Duodenal mucosa (tissue), 2 donors: ENCODE results near the gene CCDC92.

ENCODE experiments used
- H3K27ac ChIP-seq: one replicate; pipeline ENCODE4 v1.7.0; 2013; ENCODE audit warnings: low read depth, low read length
- H3K27me3 ChIP-seq, 2 donors: one replicate each; pipeline ENCODE4 v1.7.0; 2013; ENCODE audit warnings: low read length in 2 of 2, control low read depth in 1 of 2; ENCODE audit not compliant: insufficient read depth in 2 of 2, control insufficient read depth in 1 of 2
- H3K36me3 ChIP-seq, 2 donors: one replicate each; pipeline ENCODE4 v1.7.0; 2013; ENCODE audit warnings: low read length in 2 of 2, control low read depth in 1 of 2; ENCODE audit not compliant: insufficient read depth in 2 of 2, control insufficient read depth in 1 of 2
- H3K4me1 ChIP-seq, 2 donors: one replicate each; pipeline ENCODE4 v1.7.0; 2013; ENCODE audit warnings: low read length in 2 of 2, control low read depth in 1 of 2; ENCODE audit not compliant: insufficient read depth in 2 of 2, control insufficient read depth in 1 of 2
- H3K4me3 ChIP-seq, 2 donors: one replicate each; pipeline ENCODE4 v1.7.0; 2013; ENCODE audit warnings: low read length in 2 of 2, low read depth in 1 of 2
- H3K9ac ChIP-seq, 2 donors: one replicate each; pipeline ENCODE4 v1.7.0; 2013; ENCODE audit warnings: low read length in 2 of 2, low read depth in 1 of 2
- H3K9me3 ChIP-seq, 2 donors: one replicate each; pipeline ENCODE4 v1.7.0; 2013; ENCODE audit warnings: low read length in 2 of 2, control low read depth in 1 of 2; ENCODE audit not compliant: control insufficient read depth in 1 of 2

The CCDC92 gene

GRCh38 chr12:123972457-123973401 lies at the start of gene CCDC92, which contains the start of gene ZNF664:
CCDC92 (minus strand) TSS chr12:123972831; CDS start chr12:123944305, 28,526 bp downstream.
ZNF664 (plus strand) TSS chr12:123973215; CDS start chr12:124012145, 38,930 bp downstream.
- peak within 1 kb of the TSS; percentile 84 to 89 for H3K4me3 ChIP-seq
- peak within 1 kb of the TSS; percentile 84 for H3K27ac ChIP-seq
- H3K9ac ChIP-seq, result peak within 1 kb of the TSS; percentile 81 to 85
- H3K36me3 ChIP-seq, result peaks cover 5 to 9% of the 10 kb centered on the region in 2 donors
- H3K27me3 ChIP-seq, result no peaks in the 10 kb centered on the region
- peaks cover 7% of the 10 kb centered on the region in 2 donors for H3K4me1 ChIP-seq
- no peaks in the 10 kb centered on the region for H3K9me3 ChIP-seq

- Histone ChIP-seq H3K9me3 (no peaks in the 10 kb centered on the region), H3K27ac (no peak overlapping the region), H3K36me3 (no peaks in the 10 kb centered on the region), H3K27me3 (no peaks in the 10 kb centered on the region), H3K4me3 (no peak overlapping the region), H3K9ac (no peak overlapping the region), H3K4me1 (no peaks in the 10 kb centered on the region)
These were observed 49.5 kb upstream of the CCDC92 start for GRCh38 chr12:124022161-124022560.

- Histone ChIP-seq H3K36me3 (no peaks in the 10 kb centered on the region), H3K4me1 (no peaks in the 10 kb centered on the region), H3K9me3 (no peaks in the 10 kb centered on the region), H3K4me3 (no peak overlapping the region), H3K9ac (no peak overlapping the region), H3K27ac (no peak overlapping the region), H3K27me3 (no peaks in the 10 kb centered on the region)
These were observed 48.4 kb upstream of the CCDC92 start for GRCh38 chr12:124021007-124021406.

GRCh38 chr12:124020514-124020949 lies 47.9 kb upstream of the CCDC92 start:
- Histone ChIP-seq H3K36me3 (no peaks in the 10 kb centered on the region), H3K9me3 (no peaks in the 10 kb centered on the region), H3K27ac (no peak overlapping the region), H3K9ac (no peak overlapping the region), H3K4me1 (no peaks in the 10 kb centered on the region), H3K27me3 (no peaks in the 10 kb centered on the region), H3K4me3 (no peak overlapping the region)

- Histone ChIP-seq H3K9me3 (no peaks in the 10 kb centered on the region), H3K36me3 (no peaks in the 10 kb centered on the region), H3K27ac (no peak overlapping the region)
These were observed 46.5 kb upstream of the CCDC92 start for GRCh38 chr12:124019115-124019514.

GRCh38 chr12:124018539-124018938 lies 45.9 kb upstream of the CCDC92 start:
- H3K9ac ChIP-seq, result no peak overlapping the region
- H3K4me1 ChIP-seq, result no peaks in the 10 kb centered on the region
- H3K4me3 ChIP-seq, result no peak overlapping the region
- H3K27me3 ChIP-seq, result no peaks in the 10 kb centered on the region
- peaks cover 2 to 4% of the 10 kb centered on the region in 2 donors for H3K36me3 ChIP-seq
- H3K27ac ChIP-seq, result no peak overlapping the region
- H3K9me3 ChIP-seq, result no peaks in the 10 kb centered on the region

More at GRCh38 chr12:124019115-124019514, 46.5 kb upstream of the CCDC92 start:
- Histone ChIP-seq H3K4me1 (no peaks in the 10 kb centered on the region), H3K4me3 (no peak overlapping the region), H3K9ac (no peak overlapping the region), H3K27me3 (no peaks in the 10 kb centered on the region)

- H3K36me3 ChIP-seq, result peaks cover 16 to 19% of the 10 kb centered on the region in 2 donors
- H3K27ac ChIP-seq, result no peak overlapping the region
- no peak overlapping the region for H3K4me3 ChIP-seq
- no peaks in the 10 kb centered on the region for H3K9me3 ChIP-seq
- no peaks in the 10 kb centered on the region for H3K4me1 ChIP-seq
- H3K9ac ChIP-seq, result no peak overlapping the region
- H3K27me3 ChIP-seq, result no peaks in the 10 kb centered on the region
These were observed 44.4 kb upstream of the CCDC92 start for GRCh38 chr12:124017064-124017463.

GRCh38 chr12:124015494-124016461 lies 43.1 kb upstream of the CCDC92 start:
- Histone ChIP-seq H3K9ac (no peak overlapping the region), H3K4me1 (no peaks in the 10 kb centered on the region), H3K27ac (no peak overlapping the region), H3K36me3 (peaks cover 24 to 31% of the 10 kb centered on the region in 2 donors), H3K9me3 (no peaks in the 10 kb centered on the region), H3K4me3 (no peak overlapping the region), H3K27me3 (no peaks in the 10 kb centered on the region)

- no peaks in the 10 kb centered on the region for H3K27me3 ChIP-seq
- H3K4me1 ChIP-seq, result no peaks in the 10 kb centered on the region
- no peak overlapping the region for H3K9ac ChIP-seq
- no peaks in the 10 kb centered on the region for H3K9me3 ChIP-seq
- H3K27ac ChIP-seq, result no peak overlapping the region
- no peak overlapping the region for H3K4me3 ChIP-seq
- H3K36me3 ChIP-seq, result peaks cover 32 to 36% of the 10 kb centered on the region in 2 donors
These were observed 40.4 kb upstream of the CCDC92 start for GRCh38 chr12:124013073-124013472.
